CD4-positive, alpha-beta T cell (primary cell): Measurements from ENCODE around the gene ABLIM1. TPM values are rescaled to one million over a fixed set of nuclear protein-coding genes. Genes with fewer than 3 reads are reported as not detected.

ENCODE experiments used
- ATAC-seq: fragments of 200-7000 bp; cut with Tn5 transposase; one replicate; pipeline ENCODE4 v1.10.0; 2022; ENCODE audit warnings: mild to moderate bottlenecking; ENCODE audit not compliant: poor library complexity
- CTCF ChIA-PET: fragments of 350-600 bp; sonication (Branson Sonifier 250); formaldehyde crosslinking; loops from one replicate; lab custom pipeline; 2021; ENCODE audit warnings: antibody characterized with exemption, inconsistent platforms; lab: Charles Lee
- POLR2A ChIA-PET: fragments of 350-600 bp; sonication (Branson Sonifier 250); formaldehyde crosslinking; loops from one replicate; lab custom pipeline; 2021; ENCODE audit warnings: antibody characterized with exemption, inconsistent platforms; lab: Charles Lee
- DNase-seq, 14 experiments: peaks; one replicate each; pipeline ENCODE4 v3.0.0-alpha.2; 2013 to 2020; ENCODE audit warnings: mixed read lengths in 2 of 14
- H3K27ac ChIP-seq, 2 donors: one replicate each; pipeline versions ENCODE4 v1.5.1 to v1.7.0; 2013; ENCODE audit warnings: low read length in 2 of 2, low read depth in 1 of 2, mild to moderate bottlenecking in 1 of 2
- H3K27me3 ChIP-seq, 2 experiments: 1 replicate in 1 of 2; 2 replicates in 1 of 2; pipeline versions ENCODE4 v1.6.1 to v1.7.0; 2013; ENCODE audit warnings: low read length in 2 of 2, control low read depth in 1 of 2, mild to moderate bottlenecking in 1 of 2, moderate library complexity in 1 of 2; ENCODE audit not compliant: insufficient read depth in 2 of 2, control insufficient read depth in 1 of 2
- H3K36me3 ChIP-seq: one replicate; pipeline ENCODE4 v1.6.1; 2013; ENCODE audit warnings: low read length, control low read depth; ENCODE audit not compliant: insufficient read depth
- H3K4me1 ChIP-seq: one replicate; pipeline ENCODE4 v1.6.1; 2013; ENCODE audit warnings: low read length, control low read depth; ENCODE audit not compliant: insufficient read depth
- H3K4me3 ChIP-seq: one replicate; pipeline ENCODE4 v1.5.1; 2013; ENCODE audit warnings: mild to moderate bottlenecking, low read length, moderate library complexity
- H3K9me3 ChIP-seq, 2 experiments: 1 replicate in 1 of 2; 2 replicates in 1 of 2; pipeline versions ENCODE4 v1.6.1 to v1.7.0; 2013; ENCODE audit warnings: low read length in 2 of 2, mild to moderate bottlenecking in 2 of 2, control low read depth in 1 of 2, moderate library complexity in 1 of 2; ENCODE audit not compliant: control insufficient read depth in 1 of 2, insufficient read depth in 1 of 2
- H3K27ac Mint-ChIP-seq: one replicate; pipeline ENCODE4 v1.8.0; 2020; ENCODE audit warnings: mixed read lengths
- H3K27me3 Mint-ChIP-seq: one replicate; pipeline ENCODE4 v1.8.0; 2021; ENCODE audit warnings: mixed read lengths
- H3K36me3 Mint-ChIP-seq: one replicate; pipeline ENCODE4 v1.8.0; 2021; ENCODE audit warnings: low read depth, mixed read lengths
- H3K4me1 Mint-ChIP-seq: one replicate; pipeline ENCODE4 v1.8.0; 2021; ENCODE audit warnings: low read depth, mixed read lengths
- H3K4me3 Mint-ChIP-seq: one replicate; pipeline ENCODE4 v1.8.0; 2020; ENCODE audit warnings: mild to moderate bottlenecking, mixed read lengths
- H3K9me3 Mint-ChIP-seq: one replicate; pipeline ENCODE4 v1.8.0; 2020; ENCODE audit warnings: mixed read lengths
- intact Hi-C, 2 experiments: fragments of 100-400 bp; cut with DNase I in 1 of 2; cut with micrococcal nuclease in 1 of 2; formaldehyde crosslinking; loops; one replicate each; pipeline versions ENCODE4 v1.15.1 to v1.9.0; 2023 to 2025; cut with DNase I, micrococcal nuclease
- total RNA-seq, 174 experiments: library from RNA in 2 of 174; stranded (reverse) in 2 of 174; gene quantifications; one replicate each; pipeline ENCODE4 v1.2.3 and lab custom pipeline; 2021 to 2026
- TF ChIP-seq, protein P1 (sequence below): fragments of 200-600 bp; IDR thresholded peaks from one replicate; pipeline ENCODE4 v1.8.0; 2022; ENCODE audit warnings: antibody characterized with exemption, mild to moderate bottlenecking

Gene ABLIM1
- total RNA-seq, 2 experiments from 2014 or later: 217 to 224 TPM

DNA sequence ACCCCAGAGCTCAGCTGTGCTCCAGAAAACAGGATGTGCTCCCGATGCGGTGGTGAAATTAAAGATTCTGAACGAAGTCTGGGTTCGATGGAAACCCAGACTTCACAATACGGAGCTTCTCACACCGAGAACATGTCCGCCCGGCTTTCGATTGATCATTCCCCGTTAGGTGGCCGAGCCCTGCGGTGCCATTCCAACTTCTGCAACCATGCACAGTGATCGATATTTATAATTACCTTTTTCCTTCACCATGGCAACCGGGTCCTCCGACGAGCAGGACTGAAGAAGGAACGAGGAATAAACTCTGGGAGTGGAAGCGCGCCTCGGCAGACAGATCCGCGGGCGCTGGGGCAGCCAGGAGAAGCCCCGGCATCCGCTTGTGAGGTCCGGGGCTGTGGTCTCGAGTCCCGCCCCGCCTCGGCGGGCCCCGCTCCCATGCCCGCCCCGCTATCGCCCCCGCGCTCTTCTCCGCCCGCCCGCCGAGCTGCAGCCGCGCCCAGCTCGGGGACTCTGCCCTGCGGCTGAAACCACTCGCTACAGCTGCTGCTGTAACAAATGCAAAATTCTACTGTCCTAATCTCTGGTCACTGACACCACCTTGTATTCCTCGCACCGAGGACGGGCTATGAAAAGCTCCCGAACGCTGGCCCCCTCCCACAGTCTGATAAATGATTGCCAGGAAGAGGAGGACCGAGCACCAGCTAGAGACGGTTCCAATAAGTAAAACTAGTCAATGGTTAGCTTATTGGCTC is 26.2 kb downstream of the ABLIM1 start:
- CTCF ChIA-PET: no interaction called here
- peak overlapping the region; percentile 87 for H3K4me3 Mint-ChIP-seq
- H3K36me3 Mint-ChIP-seq: no peaks in the 10 kb centered on the region

DNA sequence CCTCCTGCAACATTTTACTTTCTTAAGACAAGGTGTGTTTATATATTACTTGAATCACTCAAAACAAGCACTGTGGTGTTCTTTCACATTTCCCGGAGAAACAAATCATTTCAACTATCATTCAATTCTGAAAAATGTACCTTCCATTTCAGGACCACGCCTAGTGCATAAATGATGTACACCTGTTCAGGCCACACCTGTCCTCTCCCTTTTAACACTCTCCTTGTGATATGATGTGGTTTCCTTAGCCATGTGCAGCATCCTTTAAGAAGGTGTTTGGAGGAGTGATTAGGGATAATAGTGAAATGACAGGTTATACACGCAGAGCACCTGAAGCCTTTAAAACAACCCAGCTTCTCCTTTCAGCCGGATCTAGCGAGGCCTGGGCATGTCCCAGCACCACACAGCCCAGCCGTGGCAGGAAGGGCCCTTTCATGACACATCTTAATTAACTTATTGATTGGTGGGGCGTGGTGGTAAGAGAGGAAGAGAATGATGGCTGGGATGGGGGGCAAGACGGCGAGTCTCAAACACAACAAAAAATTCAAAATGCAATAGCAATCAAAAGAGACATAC is 26.9 kb downstream of the ABLIM1 start:
- TF ChIP-seq, protein P1, sequence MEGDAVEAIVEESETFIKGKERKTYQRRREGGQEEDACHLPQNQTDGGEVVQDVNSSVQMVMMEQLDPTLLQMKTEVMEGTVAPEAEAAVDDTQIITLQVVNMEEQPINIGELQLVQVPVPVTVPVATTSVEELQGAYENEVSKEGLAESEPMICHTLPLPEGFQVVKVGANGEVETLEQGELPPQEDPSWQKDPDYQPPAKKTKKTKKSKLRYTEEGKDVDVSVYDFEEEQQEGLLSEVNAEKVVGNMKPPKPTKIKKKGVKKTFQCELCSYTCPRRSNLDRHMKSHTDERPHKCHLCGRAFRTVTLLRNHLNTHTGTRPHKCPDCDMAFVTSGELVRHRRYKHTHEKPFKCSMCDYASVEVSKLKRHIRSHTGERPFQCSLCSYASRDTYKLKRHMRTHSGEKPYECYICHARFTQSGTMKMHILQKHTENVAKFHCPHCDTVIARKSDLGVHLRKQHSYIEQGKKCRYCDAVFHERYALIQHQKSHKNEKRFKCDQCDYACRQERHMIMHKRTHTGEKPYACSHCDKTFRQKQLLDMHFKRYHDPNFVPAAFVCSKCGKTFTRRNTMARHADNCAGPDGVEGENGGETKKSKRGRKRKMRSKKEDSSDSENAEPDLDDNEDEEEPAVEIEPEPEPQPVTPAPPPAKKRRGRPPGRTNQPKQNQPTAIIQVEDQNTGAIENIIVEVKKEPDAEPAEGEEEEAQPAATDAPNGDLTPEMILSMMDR: no peak
- peaks cover 24 to 29% of the 10 kb centered on the region in 2 experiments for H3K27me3 ChIP-seq
- H3K4me3 ChIP-seq: peak overlapping the region; percentile 57
- intact Hi-C loops: loop anchor here in 1 of 2 experiments (2.0 kb wide), 1 partner anchor 26 kb away; no protein-coding TSS in a partner anchor
- H3K36me3 ChIP-seq: no peaks in the 10 kb centered on the region
- CTCF ChIA-PET: no interaction called here
- Mint-ChIP-seq H3K27me3 (peaks cover 60% of the 10 kb centered on the region), H3K27ac (no peak overlapping the region), H3K4me3 (peak overlapping the region; percentile 87), H3K9me3 (no peaks in the 10 kb centered on the region), H3K36me3 (no peaks in the 10 kb centered on the region), H3K4me1 (peaks cover 25% of the 10 kb centered on the region)
- H3K9me3 ChIP-seq: no peaks in the 10 kb centered on the region
- H3K4me1 ChIP-seq: peaks cover 16% of the 10 kb centered on the region
- DNase-seq (peak in 1 of 14 experiments; percentile 3), ATAC-seq (no peak)
- POLR2A ChIA-PET: no interaction called here
- H3K27ac ChIP-seq: no peak overlapping the region

More for the DNA sequence above, 26.2 kb downstream of the ABLIM1 start:
- H3K36me3 ChIP-seq: no peaks in the 10 kb centered on the region
- H3K27ac Mint-ChIP-seq: no peak overlapping the region
- no peak overlapping the region for H3K27ac ChIP-seq
- H3K9me3 ChIP-seq: no peaks in the 10 kb centered on the region
- H3K4me1 Mint-ChIP-seq: peaks cover 25% of the 10 kb centered on the region
- H3K9me3 Mint-ChIP-seq: no peaks in the 10 kb centered on the region
- peaks cover 24 to 29% of the 10 kb centered on the region in 2 experiments for H3K27me3 ChIP-seq
- intact Hi-C loops: loop anchor here in 1 of 2 experiments (2.0 kb wide), 1 partner anchor 27 kb away; no protein-coding TSS in a partner anchor
- ATAC-seq (peak; percentile 72), DNase-seq (peak in 8 of 14 experiments; percentile 0 to 49 (median 14))
- POLR2A ChIA-PET: interaction anchor here (0.7 kb wide), 1 partner anchor 106 kb away, joined by 4 read pairs; no protein-coding TSS in a partner anchor
- peak overlapping the region; percentile 57 for H3K4me3 ChIP-seq
- TF ChIP-seq, protein P1: no peak
- peaks cover 16% of the 10 kb centered on the region for H3K4me1 ChIP-seq
- H3K27me3 Mint-ChIP-seq: peaks cover 61% of the 10 kb centered on the region

DNA sequence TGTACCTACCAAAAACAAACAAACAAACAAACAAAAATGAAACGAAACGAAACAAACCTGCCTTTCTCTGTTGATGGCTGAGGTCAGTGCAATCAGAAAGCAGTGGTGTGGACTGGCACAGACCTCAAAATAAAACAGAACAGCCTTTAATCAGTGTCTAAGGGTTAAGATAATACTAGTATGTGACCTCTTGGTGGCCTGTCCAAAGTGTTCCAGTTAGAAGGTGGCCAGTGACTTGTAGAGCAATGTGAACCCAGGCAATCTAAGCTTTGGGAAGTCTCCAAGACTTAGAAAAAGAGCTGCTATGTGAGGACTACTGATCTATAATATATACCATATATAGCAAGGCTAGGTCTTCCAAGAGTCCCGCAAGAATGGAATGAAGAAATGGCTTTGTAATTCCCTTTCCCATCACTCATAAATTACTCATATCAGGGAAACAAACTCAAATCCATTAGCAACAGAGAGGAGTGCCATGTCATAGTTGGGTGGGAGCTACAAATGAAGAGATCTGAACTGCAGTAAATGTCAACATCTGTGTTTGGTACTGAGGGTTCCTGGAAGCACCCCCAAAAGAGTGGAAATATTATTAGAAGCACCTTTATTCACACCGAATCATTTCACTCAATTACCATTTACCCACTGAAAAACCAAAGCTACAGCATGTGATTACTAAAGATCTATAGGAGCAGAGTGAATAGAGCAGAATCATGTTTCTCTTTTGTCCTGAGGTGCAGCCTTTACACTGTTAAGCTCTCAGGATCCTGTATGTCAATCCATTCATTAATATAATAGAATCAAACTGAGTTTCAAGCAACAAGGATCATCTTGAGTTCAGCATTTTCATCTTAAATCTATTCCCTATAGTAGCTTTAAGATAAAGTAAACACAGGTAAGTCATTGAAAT is 28.0 kb downstream of the ABLIM1 start:
- H3K9me3 ChIP-seq: no peaks in the 10 kb centered on the region
- CTCF ChIA-PET: no interaction called here
- Mint-ChIP-seq H3K4me3 (peak overlapping the region; percentile 28), H3K27me3 (peaks cover 52% of the 10 kb centered on the region), H3K4me1 (peaks cover 25% of the 10 kb centered on the region), H3K27ac (no peak overlapping the region), H3K36me3 (no peaks in the 10 kb centered on the region), H3K9me3 (no peaks in the 10 kb centered on the region)
- POLR2A ChIA-PET: no interaction called here
- H3K4me3 ChIP-seq: no peak overlapping the region
- H3K27ac ChIP-seq: no peak overlapping the region
- no peak for ATAC-seq
- peaks cover 16% of the 10 kb centered on the region for H3K4me1 ChIP-seq
- H3K27me3 ChIP-seq: peaks cover 24 to 29% of the 10 kb centered on the region in 2 experiments
- intact Hi-C loops: loop anchor here in 1 of 2 experiments (2.0 kb wide), 1 partner anchor 25 kb away; no protein-coding TSS in a partner anchor
- H3K36me3 ChIP-seq: no peaks in the 10 kb centered on the region
- TF ChIP-seq, protein P1: no peak
- DNase-seq: no peak
